C4-2B (cell line): Measurements from ENCODE around the gene EID2.

Source experiments
- ZFX ChIP-seq: fragments of 450-650 bp; IDR thresholded peaks from 2 replicates; pipeline ENCODE4 v1.6.1; 2017
- TF ChIP-seq, protein P1 (sequence below): fragments of 450-650 bp; conservative IDR thresholded peaks from 2 replicates; pipeline ENCODE4 v1.5.1; 2017; ENCODE audit warnings: mild to moderate bottlenecking

DNA sequence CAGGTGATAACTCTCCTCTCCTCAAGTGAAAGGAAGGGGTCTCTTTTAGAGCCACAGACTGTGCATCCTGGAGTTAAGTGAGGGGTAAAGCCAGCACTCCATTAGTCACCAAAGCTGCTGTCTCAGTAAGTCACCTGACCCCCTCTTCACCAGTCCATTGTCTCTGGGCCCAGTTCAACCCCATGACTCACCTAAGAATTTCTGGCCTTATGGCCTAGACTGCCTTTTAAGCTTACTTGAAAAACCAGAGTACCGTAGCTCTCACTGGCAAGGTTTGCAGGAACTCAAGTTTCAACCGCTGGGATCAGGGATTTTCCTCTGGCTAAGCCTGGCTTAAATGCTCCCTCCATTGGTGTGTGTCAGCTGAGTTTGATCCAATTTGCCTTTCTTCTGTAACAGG lies 23.4 kb upstream of the EID2 start:
- TF ChIP-seq, protein P1, sequence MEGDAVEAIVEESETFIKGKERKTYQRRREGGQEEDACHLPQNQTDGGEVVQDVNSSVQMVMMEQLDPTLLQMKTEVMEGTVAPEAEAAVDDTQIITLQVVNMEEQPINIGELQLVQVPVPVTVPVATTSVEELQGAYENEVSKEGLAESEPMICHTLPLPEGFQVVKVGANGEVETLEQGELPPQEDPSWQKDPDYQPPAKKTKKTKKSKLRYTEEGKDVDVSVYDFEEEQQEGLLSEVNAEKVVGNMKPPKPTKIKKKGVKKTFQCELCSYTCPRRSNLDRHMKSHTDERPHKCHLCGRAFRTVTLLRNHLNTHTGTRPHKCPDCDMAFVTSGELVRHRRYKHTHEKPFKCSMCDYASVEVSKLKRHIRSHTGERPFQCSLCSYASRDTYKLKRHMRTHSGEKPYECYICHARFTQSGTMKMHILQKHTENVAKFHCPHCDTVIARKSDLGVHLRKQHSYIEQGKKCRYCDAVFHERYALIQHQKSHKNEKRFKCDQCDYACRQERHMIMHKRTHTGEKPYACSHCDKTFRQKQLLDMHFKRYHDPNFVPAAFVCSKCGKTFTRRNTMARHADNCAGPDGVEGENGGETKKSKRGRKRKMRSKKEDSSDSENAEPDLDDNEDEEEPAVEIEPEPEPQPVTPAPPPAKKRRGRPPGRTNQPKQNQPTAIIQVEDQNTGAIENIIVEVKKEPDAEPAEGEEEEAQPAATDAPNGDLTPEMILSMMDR: no peak
- TF ChIP-seq ZFX: no peak
